Left renal pelvis (tissue), 4 donors: ENCODE data around the gene BICD1. TPM values are rescaled to one million over a fixed set of nuclear protein-coding genes. Genes with fewer than 3 reads are reported as not detected.

Experiments
- DNase-seq, 4 donors: peaks; one replicate each; pipeline ENCODE4 v3.0.0-alpha.2; 2013; ENCODE audit warnings: low read depth in 4 of 4, low spot score in 3 of 4
- polyA plus RNA-seq, 4 donors: library from polyadenylated mRNA; unstranded; fragments of 120-200 nt; gene quantifications; one replicate each; pipeline ENCODE4 v1.2.1, GENCODE V29; 2013; ENCODE audit not compliant: insufficient read length in 4 of 4

BICD1 gene
- polyA plus RNA-seq, 4 donors: 21.0 to 26.5 (median 23.8) TPM

DNA sequence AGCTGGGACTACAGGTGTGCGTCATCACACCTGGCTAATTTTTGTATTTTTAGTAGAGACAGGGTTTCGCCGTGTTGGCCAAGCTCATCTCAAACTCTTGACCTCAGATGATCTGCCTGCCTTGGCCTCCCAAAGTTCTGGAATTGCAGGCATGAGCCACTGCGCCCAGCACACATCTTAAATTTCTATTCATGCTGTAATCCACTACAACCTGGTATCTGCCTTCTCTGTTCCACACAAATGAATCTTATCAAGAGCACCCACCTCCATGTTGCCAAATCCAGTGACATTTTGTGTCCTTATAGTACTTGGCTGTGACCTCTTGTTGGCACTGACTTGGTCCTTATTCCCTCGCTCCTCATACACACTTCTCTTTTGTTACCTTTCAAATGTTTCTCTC, 5.8 kb upstream of the BICD1 start:
- no peak for DNase-seq

DNA sequence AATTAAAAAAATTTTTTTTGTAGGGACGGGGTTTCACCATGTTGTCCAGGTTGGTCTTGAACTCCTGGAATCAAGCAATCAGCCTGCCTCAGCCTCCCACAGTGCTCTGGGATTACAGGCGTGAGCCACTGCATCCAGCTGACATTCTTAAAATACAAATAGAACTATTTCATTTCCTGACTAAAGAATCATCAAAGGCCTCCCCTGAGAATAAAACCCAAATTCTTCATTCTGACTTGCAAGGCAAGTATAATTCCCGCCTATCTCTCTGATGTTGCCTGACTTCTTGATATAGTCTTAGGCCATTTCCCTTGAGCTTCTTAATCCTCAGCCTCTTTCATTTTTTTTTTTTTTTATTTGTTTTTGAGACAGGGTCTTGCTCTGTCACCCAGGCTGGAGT, 4.4 kb upstream of the BICD1 start:
- DNase-seq: no peak

- no peak for DNase-seq
Observed at GRCh38 chr12:32104572-32105355, 1.9 kb upstream of the BICD1 start.

DNA sequence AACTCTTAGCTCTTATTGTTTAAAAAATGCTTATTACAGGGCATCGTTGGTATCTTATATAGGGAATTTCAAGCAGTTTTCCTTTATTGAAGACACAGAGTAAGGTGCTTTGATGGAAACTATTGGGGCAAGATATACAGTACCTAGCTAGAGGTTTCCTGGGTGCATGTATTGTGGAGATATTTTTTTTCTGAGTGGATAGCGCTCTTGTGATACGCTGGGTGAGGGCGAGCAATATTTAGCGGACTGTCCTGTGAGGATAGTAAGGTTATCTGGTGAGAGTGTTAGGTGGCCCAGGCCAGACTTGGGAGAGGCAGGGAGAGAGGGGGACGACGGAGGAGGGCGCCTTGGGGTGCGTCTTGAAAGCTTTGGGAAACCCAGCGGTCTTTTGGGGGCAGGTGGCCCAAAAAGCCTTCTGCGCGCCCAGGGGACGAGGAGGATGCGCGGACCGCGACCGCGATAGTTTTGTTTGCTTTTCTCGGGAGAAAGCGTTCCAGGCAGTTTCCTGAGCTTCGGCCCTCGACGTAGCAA, 596 bp upstream of the BICD1 start:
- DNase-seq: no peak

GRCh38 chr12:32107359-32108267, 966 bp downstream of the BICD1 start:
- peak in 1 of 4 donors; percentile 38 for DNase-seq

DNA sequence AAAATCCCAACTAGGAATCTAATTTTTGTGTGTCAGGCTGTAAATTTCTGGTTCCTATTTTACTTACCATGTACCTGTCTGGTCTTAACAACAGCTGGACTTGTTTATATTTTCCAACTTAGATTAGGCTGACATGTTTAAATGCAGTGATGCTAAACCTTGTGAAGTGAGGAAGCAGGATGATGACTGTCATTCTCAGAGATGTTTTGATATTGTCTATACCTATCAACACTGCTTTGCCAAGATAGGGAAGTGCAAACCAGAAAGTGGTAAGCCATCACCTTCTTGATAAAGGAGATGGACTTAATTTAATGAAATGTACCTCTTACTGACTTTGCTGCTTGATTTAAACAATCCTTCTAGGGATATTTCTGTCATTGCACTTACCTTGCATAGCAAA, 2.1 kb downstream of the BICD1 start:
- no peak for DNase-seq

GRCh38 chr12:32110417-32110816, 3.8 kb downstream of the BICD1 start:
- DNase-seq: no peak

DNA sequence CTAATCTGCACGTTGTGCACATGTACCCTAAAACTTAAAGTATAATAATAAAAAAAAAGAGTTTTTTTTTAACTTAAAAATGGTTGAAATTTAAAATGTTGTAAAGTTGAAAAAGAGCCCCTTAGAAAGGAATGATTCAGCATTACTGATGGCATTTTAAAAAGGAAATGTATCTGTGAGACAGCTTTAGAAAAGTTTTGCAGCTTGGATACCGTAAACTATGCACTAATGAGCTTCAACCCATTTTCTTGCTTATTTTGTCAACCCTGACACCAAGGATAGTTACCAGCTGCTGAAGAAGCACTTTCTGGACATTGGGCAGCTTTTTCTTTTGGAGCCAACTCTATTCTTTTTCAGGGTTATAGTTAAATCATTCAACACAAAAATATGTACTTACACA, 4.3 kb downstream of the BICD1 start:
- DNase-seq: no peak

DNA sequence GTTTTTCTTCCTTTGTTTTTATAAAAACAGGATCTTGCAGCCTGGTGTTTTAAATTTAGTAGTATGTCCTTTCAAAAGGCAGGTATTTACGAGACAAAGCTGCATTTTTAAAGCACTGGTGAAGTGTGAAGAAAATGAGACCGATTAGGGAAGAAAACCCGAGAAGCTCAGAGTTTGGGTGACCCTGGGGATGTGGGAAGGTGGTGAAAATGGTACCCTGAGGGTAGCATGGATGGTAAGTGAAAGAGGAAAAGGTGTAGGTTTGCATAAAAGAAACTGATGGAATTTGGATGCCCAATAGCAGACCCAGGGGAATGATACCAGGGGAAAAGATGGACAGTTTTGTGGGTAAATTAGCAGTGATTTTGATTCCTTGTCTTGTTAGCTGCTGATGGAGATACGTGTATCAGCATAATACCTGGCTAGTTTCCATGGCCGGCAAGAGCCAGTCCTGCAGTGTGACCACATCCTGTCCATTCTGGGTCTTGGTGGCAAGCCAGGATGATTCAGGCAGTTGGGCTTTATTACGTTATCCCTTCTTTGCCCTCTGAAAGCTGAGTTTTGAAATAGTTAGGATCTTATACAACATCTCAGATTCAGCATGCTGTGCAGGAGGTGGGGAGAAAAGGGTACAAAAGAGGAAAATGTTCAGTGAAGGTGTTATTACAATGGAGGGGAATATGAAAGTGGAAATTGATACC, 8.9 kb downstream of the BICD1 start:
- no peak for DNase-seq

- no peak for DNase-seq
Observed at GRCh38 chr12:32116897-32117296, 10.2 kb downstream of the BICD1 start.

GRCh38 chr12:32117316-32117715, 10.7 kb downstream of the BICD1 start:
- no peak for DNase-seq

DNA sequence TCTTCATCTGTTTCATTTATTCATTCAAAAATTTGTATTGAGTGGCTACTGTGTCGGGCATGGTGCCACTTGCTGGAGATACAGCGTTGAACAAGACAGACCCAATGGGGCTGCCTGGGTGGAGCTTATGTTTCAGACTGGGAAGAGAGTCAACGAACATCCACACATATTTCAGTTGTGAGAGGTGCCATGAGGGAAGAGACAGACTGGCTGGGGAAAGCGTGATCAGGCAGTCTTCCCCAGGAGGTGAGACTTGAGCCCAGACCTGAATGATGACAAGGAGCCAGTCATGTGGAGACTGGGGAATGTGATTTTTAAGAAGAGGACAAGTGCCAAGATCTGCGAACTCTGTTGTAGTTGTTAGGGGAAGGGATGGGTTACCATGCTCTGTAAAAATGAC, 12.2 kb downstream of the BICD1 start:
- DNase-seq: no peak

GRCh38 chr12:32120419-32120818, 13.8 kb downstream of the BICD1 start:
- no peak for DNase-seq

DNA sequence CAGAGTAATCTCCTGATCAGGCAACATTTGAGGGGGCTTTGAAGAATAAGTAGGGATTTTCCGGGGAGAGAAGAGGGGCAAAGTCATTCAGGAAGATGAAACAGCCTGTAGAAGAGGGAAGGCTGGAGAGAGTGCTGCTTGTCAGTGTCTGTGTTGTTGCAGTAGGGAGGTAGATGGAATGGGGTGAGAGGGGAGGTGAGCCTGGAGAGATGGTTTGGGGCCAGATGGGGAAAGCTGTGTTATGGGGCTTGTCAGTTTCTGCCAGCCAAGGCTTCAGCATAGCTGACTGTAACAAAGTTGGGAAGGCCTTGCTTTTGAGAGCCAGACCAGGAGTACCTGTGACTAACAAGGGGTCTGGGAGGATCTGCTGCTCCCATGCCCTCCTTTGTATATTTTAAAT, 18.0 kb downstream of the BICD1 start:
- DNase-seq: no peak

DNA sequence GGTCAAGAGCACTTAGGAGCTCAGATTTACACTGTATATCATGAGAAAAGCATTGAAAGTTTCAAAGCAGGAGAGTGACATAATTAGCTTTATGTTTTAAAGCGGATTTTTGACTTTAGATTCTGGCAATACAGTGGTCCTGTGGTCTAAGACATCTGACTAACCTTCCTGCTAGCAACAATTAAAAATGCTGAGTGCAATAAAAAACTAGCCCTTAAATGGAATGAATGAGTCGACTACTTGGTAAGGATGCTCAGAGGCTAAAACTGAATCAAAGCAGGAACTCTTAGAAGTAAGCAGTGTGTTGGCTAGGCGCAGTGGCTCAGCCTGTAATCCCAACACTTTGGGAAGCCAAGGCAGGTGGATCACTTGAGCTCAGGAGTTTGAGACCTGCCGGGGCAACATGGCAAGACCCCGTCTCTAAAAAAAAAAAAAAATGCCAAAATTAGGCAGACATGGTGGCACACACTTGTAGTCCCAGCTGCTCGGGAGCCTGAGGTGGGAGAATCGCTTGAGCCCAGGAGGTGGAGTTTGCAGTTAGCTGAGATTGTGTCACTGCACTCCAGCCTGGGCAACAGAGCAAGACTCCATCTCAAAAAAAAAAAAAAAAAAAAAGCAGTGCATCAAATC, 18.9 kb downstream of the BICD1 start:
- DNase-seq: no peak

- DNase-seq: no peak
Observed at GRCh38 chr12:32126720-32127119, 20.1 kb downstream of the BICD1 start.

- no peak for DNase-seq
Observed at GRCh38 chr12:32131666-32132065, 25.0 kb downstream of the BICD1 start.

GRCh38 chr12:32134101-32134888, 27.6 kb downstream of the BICD1 start:
- no peak for DNase-seq

GRCh38 chr12:32135967-32136366, 29.3 kb downstream of the BICD1 start:
- no peak for DNase-seq

- DNase-seq: no peak
Observed at GRCh38 chr12:32136404-32136803, 29.8 kb downstream of the BICD1 start.
